BLaER1 (cell line): ENCODE measurements around the gene CBX1.

Experiments used
- H3K27ac ChIP-seq: shearing (Covaris generic); formaldehyde crosslinking; 2 replicates; pipeline ENCODE4 v1.8.1; 2022
- H3K27me3 ChIP-seq: shearing (Covaris generic); formaldehyde crosslinking; 2 replicates; pipeline ENCODE4 v1.8.1; 2022
- H3K36me3 ChIP-seq: shearing (Covaris generic); formaldehyde crosslinking; 2 replicates; pipeline ENCODE4 v1.8.1; 2022
- H3K4me1 ChIP-seq: shearing (Covaris generic); formaldehyde crosslinking; 2 replicates; pipeline ENCODE4 v1.8.1; 2022
- H3K4me2 ChIP-seq: shearing (Covaris generic); formaldehyde crosslinking; 2 replicates; pipeline ENCODE4 v1.8.1; 2022
- H3K4me3 ChIP-seq: shearing (Covaris generic); formaldehyde crosslinking; 2 replicates; pipeline ENCODE4 v1.8.1; 2022
- H3K9ac ChIP-seq: shearing (Covaris generic); formaldehyde crosslinking; 2 replicates; pipeline ENCODE4 v1.8.1; 2022
- H3K9me3 ChIP-seq: shearing (Covaris generic); formaldehyde crosslinking; 2 replicates; pipeline ENCODE4 v1.8.1; 2022
- H4K20me1 ChIP-seq: shearing (Covaris generic); formaldehyde crosslinking; 2 replicates; pipeline ENCODE4 v1.8.1; 2022
- Cebpa-rat ChIP-seq: shearing (Covaris generic); IDR thresholded peaks from 2 replicates; pipeline ENCODE4 v1.8.1; 2022

Gene CBX1

DNA sequence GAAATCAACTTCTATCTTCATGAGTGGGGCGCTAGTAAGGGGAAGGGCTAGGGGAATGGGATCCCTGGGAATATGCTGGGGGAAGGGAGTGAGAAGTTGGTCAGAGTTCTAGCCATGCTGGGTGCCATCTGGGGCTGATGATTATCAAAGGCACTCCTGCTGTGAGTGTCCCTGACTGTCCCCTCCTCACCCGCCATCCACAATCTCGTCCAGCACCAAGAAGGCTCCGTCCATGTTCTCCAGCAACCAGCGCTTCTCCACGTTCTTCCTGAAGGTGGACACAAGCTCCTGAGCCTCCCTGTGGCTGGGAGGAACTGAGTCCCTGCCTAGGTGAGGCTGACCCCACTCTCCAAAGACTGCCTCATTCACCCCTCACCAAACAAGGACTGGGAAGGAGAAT lies 69.3 kb downstream of the CBX1 start:
- Histone ChIP-seq H3K27ac (no peak overlapping the region), H3K9ac (no peak overlapping the region), H3K4me1 (peaks cover 2% of the 10 kb centered on the region; the same call in 1 of the 2 replicates), H3K36me3 (no peaks in the 10 kb centered on the region), H3K4me3 (no peak overlapping the region), H3K9me3 (no peaks in the 10 kb centered on the region), H4K20me1 (peaks cover 16% of the 10 kb centered on the region), H3K4me2 (no peak overlapping the region), H3K27me3 (peaks cover 60% of the 10 kb centered on the region)
- TF ChIP-seq Cebpa-rat: no peak

DNA sequence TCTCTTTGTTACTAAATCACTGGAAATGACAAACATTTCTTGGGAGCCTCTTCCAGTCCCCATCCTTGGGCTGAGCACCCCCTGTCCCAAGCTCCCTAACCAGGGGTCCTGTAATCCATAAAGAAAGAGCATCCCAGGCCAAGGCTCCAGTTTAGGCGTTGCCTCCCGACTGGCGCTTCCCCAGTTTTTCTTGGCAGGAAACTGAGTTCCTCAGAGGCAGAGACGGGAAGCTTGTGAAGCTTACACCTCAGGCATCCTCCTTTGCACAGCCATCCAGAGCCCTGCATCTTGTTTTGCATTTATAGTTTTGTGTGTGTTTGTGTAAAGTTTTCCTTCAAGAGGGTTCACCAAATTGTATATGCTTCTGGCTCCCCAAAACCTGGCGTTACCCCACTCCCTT lies 70.7 kb downstream of the CBX1 start:
- no peak overlapping the region for H3K4me3 ChIP-seq
- no peak overlapping the region for H3K9ac ChIP-seq
- no peak for TF ChIP-seq Cebpa-rat
- H4K20me1 ChIP-seq: peaks cover 17% of the 10 kb centered on the region; the same call in 1 of the 2 replicates
- no peak overlapping the region for H3K4me2 ChIP-seq
- no peak overlapping the region for H3K27ac ChIP-seq
- H3K27me3 ChIP-seq: peaks cover 45% of the 10 kb centered on the region
- peaks cover 7% of the 10 kb centered on the region for H3K4me1 ChIP-seq
- no peaks in the 10 kb centered on the region for H3K9me3 ChIP-seq
- no peaks in the 10 kb centered on the region for H3K36me3 ChIP-seq

DNA sequence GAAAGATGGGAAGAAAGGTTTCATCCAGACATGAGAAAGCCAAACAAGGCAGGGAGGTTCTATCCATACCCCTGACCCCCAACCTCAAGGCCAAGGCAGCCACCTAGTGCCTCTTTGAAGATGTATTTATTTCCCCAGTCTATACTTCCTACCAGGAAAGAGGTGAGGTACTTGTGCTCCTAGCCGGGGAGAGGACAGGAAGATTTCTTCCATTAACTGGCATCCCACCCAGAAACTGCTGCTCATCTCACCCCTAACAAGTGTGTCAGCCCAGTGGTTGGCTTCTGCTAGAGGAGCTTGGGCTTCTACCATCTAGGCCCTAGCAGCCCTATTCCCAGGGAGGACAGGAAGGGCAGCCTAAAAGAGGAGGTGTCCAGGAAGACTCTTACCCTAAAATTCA lies 72.5 kb downstream of the CBX1 start:
- H3K9ac ChIP-seq: no peak overlapping the region
- H3K9me3 ChIP-seq: no peaks in the 10 kb centered on the region
- no peaks in the 10 kb centered on the region for H3K36me3 ChIP-seq
- H3K4me2 ChIP-seq: no peak overlapping the region
- H3K27ac ChIP-seq: no peak overlapping the region
- peaks cover 27% of the 10 kb centered on the region for H4K20me1 ChIP-seq
- no peak overlapping the region for H3K4me3 ChIP-seq
- no peak for TF ChIP-seq Cebpa-rat
- peaks cover 40% of the 10 kb centered on the region for H3K27me3 ChIP-seq
- H3K4me1 ChIP-seq: peaks cover 20% of the 10 kb centered on the region

DNA sequence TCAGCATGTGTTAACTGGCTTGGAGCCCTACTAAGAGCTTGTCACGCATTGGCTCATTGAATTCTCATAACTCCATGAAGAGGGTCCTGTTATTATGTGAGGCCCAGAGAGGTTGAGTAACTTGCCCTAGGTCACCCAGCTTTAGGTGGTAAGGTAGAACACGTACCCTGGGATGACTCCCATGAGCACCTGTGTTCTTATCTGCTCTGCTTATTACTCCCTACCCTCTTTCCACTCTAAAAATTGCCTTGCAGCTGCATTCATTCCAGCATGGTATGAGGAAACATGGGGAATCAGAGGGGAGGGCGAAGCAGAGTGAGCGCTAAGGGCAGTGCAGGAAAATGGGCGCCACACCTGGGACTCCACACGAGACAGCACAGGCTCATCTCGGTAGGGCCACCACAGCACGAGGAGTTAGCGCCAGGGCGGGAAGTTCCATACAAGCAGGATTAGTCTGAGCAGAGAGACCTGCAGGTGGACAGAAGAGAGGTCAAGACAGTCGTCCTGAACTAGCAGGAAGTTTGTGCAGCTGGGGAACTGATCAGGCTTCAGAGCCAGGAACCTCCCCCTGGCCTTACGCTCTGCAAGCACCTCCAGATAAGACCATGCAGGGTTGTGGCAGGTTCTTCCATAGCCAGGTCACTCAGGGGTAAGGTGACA lies 73.8 kb downstream of the CBX1 start:
- Histone ChIP-seq H3K9ac (no peak overlapping the region), H3K4me3 (no peak overlapping the region)
- no peak for TF ChIP-seq Cebpa-rat

DNA sequence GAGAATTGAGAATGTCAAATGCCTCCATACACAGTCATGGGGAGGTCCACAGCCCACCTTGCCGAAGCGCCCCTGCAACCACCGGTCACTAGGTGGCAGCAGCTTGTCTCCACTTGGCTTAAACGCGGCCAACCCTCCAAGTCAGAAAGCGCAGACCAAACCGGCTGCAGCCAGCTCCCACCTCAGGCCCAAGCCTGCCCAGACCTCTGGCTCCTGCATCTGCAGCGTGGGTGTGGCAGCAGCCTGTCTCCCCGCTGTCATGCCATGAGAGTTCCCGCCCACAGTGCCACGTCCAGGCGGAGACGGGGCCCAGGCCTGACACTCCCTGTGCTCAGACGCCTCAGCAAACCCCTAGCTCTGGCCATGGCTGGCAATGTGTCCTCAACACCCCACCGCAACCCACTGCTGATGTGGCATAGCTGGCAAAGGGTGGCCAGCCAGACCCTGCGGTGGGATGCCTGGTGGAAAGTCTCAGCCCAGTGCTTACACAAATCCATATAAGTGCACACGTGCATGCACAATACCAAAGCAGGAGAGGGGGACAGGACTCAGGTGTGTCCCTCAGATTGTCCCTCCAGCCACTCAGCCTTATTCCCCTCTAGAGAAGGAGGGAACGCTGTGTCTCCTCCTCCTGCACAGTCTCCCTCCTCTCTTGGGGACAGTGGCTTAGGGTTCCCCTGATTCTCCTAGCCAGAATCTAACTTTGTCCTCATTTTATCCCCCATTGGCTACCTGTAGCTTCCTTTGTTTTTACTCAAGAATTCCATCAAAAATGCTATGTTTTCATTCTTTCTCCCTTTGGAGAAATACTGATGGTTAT lies 74.6 kb downstream of the CBX1 start:
- Histone ChIP-seq H3K27ac (no peak overlapping the region), H3K4me2 (0 out of 2 replicates have a peak overlapping the region, but pooled peaks have one; percentile 98), H3K9me3 (no peaks in the 10 kb centered on the region)

More for the DNA sequence above, 73.8 kb downstream of the CBX1 start:
- Histone ChIP-seq H3K27me3 (peaks cover 40% of the 10 kb centered on the region), H3K4me2 (no peak overlapping the region), H4K20me1 (peaks cover 32% of the 10 kb centered on the region), H3K36me3 (no peaks in the 10 kb centered on the region), H3K9me3 (no peaks in the 10 kb centered on the region), H3K4me1 (peaks cover 27% of the 10 kb centered on the region), H3K27ac (no peak overlapping the region)

DNA sequence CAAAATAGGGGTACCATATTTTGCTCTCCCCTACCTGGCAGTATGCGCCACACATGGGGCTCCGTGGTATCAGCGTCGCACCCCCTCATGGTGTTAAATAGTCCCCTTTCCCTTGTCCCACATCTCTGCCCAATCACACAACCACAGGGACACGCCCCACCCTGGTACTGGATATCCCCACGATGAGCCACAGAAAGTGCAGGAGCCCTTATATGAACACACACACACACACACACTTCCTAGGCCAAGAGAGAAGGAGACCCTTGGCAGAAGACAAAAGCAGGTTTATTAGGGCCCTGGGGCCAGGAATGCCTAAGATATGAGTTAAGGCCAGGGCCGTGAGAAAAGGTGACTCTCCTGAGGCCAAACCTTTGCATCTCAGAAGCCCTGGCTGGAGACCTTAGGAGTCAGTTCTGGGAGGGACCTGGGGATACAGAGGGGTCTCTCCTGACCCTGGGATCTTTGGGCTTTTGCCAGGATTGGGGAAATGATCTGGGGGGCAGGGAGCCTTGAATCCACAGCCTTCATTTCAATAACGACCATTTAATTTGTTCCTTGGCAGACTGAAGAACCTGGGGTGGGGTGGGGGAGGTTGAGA lies 75.3 kb downstream of the CBX1 start:
- H3K9ac ChIP-seq: no peak overlapping the region
- H4K20me1 ChIP-seq: peaks cover 27% of the 10 kb centered on the region
- no peaks in the 10 kb centered on the region for H3K36me3 ChIP-seq
- no peak for TF ChIP-seq Cebpa-rat
- no peak overlapping the region for H3K27ac ChIP-seq
- no peaks in the 10 kb centered on the region for H3K9me3 ChIP-seq
- H3K4me2 ChIP-seq: peak overlapping the region; percentile 98
- H3K4me3 ChIP-seq: peak overlapping the region; percentile 60
- H3K4me1 ChIP-seq: peaks cover 27% of the 10 kb centered on the region
- H3K27me3 ChIP-seq: peaks cover 44% of the 10 kb centered on the region

More for the DNA sequence above, 74.6 kb downstream of the CBX1 start:
- Histone ChIP-seq H4K20me1 (peaks cover 27% of the 10 kb centered on the region), H3K9ac (no peak overlapping the region), H3K4me1 (peaks cover 27% of the 10 kb centered on the region), H3K36me3 (no peaks in the 10 kb centered on the region), H3K27me3 (peaks cover 40% of the 10 kb centered on the region), H3K4me3 (no peak overlapping the region)
- TF ChIP-seq Cebpa-rat: no peak

DNA sequence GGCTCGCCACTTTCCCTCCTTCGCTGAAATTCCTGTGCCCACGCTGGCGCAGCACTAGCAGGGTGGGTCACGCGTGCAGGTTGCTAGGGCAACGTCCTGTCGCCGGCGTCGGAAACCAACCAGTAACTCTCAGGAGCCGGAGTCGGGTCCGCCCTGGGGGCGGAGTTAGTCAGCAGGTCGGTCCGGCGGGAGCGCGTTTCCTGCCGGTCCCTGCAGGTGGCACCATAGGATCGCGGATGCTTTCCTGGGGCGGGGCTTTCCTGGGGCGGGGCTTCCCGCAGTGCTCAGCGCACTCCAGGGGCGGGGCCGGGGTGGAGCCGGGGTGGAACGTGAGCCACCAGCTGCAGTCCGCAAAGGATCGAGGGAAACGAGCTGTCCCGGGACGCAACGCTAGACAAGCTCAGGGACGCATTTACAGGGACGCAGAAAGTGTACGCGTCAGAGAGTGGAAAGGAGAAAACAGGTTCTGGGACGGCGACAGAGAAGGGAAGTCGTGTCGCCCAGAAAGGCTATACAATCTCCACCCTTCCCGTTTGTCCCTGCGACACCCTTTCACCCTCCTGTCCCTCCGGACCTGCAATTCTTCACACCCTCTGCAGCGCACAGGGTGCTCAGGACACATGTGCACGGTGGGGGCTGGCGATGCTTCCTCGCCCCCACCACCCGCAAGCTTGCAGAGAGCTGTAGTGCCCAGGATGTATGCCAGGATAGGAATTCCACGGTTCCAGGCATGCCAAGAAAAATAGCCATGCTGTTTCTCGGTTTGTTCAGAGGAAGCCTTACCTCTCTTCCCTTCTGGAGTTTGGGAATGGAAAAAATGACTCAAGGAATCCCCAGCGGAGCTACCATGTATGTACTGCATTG lies 76.0 kb downstream of the CBX1 start:
- Histone ChIP-seq H4K20me1 (peaks cover 27% of the 10 kb centered on the region), H3K4me3 (peak overlapping the region; percentile 63), H3K27ac (no peak overlapping the region), H3K4me1 (peaks cover 27% of the 10 kb centered on the region), H3K36me3 (no peaks in the 10 kb centered on the region), H3K9ac (no peak overlapping the region), H3K4me2 (peak overlapping the region; percentile 98), H3K9me3 (no peaks in the 10 kb centered on the region), H3K27me3 (peaks cover 51% of the 10 kb centered on the region)
- TF ChIP-seq Cebpa-rat: no peak

DNA sequence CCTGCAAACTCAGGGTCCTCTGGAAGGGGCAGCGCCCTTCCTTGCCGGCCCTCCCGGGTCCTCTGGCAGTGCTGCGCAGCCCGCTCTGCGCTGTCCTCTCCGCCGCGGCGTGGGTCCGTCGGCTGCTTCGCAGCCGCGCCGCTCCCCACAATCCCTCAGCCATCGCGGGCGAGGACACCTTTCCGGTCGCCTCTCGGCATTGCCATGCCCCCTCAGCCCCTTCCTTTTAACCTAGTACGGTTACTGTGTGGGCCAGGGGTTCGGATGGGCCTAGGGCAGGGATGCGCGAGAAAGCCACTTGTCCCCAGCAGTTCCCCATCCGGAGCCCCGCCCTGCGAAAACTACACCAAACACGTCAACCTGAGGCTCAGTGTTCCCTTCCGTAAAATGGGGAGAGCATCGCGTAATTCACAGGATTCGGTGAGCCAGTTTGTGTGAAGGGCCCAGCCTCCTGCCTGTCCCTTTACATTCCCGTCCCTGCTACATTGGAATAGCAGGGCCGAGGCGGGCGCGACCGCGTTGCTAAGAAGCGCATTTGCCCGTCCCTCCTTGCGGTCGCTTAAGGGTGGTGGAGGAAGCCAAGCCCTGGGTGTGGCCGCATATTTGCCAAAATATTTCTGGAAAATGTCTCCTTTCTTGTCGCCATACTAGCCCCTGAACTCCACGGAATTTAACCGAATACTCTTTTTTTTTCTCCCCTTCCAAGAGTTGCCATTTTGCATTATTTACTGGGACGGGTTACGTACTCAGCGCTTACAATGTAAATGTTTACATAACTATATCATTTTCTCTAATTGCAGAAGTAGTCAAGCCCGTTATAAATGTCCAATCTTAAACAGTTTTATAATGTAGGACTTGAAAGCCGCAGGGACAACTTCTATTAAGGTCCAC lies 76.9 kb downstream of the CBX1 start:
- no peak for TF ChIP-seq Cebpa-rat
- no peak overlapping the region for H3K27ac ChIP-seq
- H3K27me3 ChIP-seq: peaks cover 53% of the 10 kb centered on the region

More for the DNA sequence above, 76.9 kb downstream of the CBX1 start:
- Histone ChIP-seq H3K9ac (0 out of 2 replicates have a peak overlapping the region, but pooled peaks have one; percentile 24), H3K4me3 (peak overlapping the region; percentile 63), H3K9me3 (no peaks in the 10 kb centered on the region), H3K4me2 (peak overlapping the region; percentile 93), H3K36me3 (no peaks in the 10 kb centered on the region), H4K20me1 (peaks cover 27% of the 10 kb centered on the region), H3K4me1 (peaks cover 27% of the 10 kb centered on the region)
